ENCODE data around the gene PPP2R3A.

PPP2R3A gene

DNA sequence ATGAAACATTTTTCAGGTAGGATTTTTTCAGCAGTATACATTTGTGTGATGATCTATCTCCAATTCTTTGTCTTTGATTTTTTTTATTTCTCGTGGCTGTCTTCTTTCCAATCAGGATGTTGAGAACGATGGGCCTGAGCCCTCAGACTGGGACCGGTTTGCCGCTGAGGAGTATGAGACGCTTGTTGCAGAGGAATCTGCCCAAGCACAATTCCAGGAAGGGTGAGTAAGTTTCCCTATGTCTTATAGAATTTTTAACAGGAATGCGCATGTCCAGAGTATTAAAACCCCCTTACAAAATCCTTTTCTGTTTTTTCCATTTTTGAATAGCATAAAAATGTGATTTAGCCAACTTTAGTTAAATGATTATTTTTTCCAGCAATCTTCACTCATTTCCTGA lies 140.6 kb downstream of the PPP2R3A start:
- Histone ChIP-seq H3K4me3 (ENCODE audit: low read length in 2 of 2) (no peak overlapping the region), H3K18ac (ENCODE audit: low read length) (no peak overlapping the region), H3K36me3 (replicated peaks in 1 of 2; ENCODE audit: control insufficient read depth in 2 of 2, insufficient read depth in 2 of 2, low read length in 2 of 2) (peaks cover 3 to 37% of the 10 kb centered on the region in 2 donors), H2BK5ac (ENCODE audit: low read length) (no peak overlapping the region), H2AFZ (ENCODE audit: low read length) (no peak overlapping the region), H4K91ac (ENCODE audit: low read depth, low read length, poor library complexity) (no peak overlapping the region), H2AK5ac (ENCODE audit: low read depth, low read length) (no peak overlapping the region), H3K9me3 (replicated peaks in 1 of 2; ENCODE audit: control insufficient read depth in 2 of 2, insufficient read depth in 1 of 2, low read depth in 1 of 2, low read length in 2 of 2) (no peaks in the 10 kb centered on the region), H3K27ac (replicated peaks; ENCODE audit: low read length) (no peak overlapping the region), H4K8ac (ENCODE audit: low read depth, low read length) (no peak overlapping the region), H3K23ac (ENCODE audit: low read depth, low read length, poor library complexity) (no peak overlapping the region), H3K27me3 (ENCODE audit: control insufficient read depth in 3 of 3, insufficient read depth in 3 of 3, low read depth in 1 of 3, low read length in 3 of 3) (peaks cover 0 to 2% (median 0%) of the 10 kb centered on the region in 3 experiments), H3K9ac (ENCODE audit: low read depth, low read length, poor library complexity) (no peak overlapping the region), H3K14ac (ENCODE audit: low read length) (no peak overlapping the region), H3K4ac (ENCODE audit: low read length) (no peak overlapping the region), H3K4me1 (ENCODE audit: control insufficient read depth in 2 of 2, insufficient read depth in 1 of 2, low read depth in 1 of 2, low read length in 2 of 2) (no peaks in the 10 kb centered on the region), H3K4me2 (ENCODE audit: insufficient read depth, low read length, poor library complexity, severe bottlenecking) (no peak overlapping the region), H2BK120ac (ENCODE audit: low read depth, low read length) (no peak overlapping the region), H2BK12ac (ENCODE audit: low read length) (no peak overlapping the region), H3K79me1 (ENCODE audit: low read depth, low read length) (no peaks in the 10 kb centered on the region), H2BK15ac (ENCODE audit: low read length) (no peak overlapping the region)
- WGBS, 2 donors (ENCODE audit: extremely low coverage in 2 of 2, insufficient read length in 2 of 2, insufficient replicate concordance in 1 of 2) = no CpG with 5 or more reads among the region's 6 CpGs
- DNase-seq (ENCODE audit: low spot score) = no peak

DNA sequence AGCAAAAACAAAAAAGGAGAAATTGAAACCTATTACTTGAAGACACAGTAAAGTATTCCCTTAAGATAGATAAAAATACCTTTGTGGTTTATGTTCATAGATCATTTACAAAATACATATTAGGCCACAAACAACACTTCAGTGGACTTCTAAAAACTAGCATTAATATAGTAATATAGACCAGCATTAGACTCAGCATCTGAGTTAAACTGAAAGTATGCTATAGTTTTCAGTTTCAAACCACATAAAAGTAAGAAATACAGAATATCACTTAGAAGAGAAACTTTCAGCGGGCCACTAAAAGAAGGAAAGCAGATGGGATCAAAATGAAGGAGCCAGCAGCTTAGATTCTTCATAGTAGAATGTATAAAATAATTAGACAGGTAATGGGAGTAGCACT lies 144.0 kb downstream of the PPP2R3A start:
- Histone ChIP-seq H3K27me3 (ENCODE audit: control insufficient read depth in 3 of 3, insufficient read depth in 3 of 3, low read depth in 1 of 3, low read length in 3 of 3) (no peaks in the 10 kb centered on the region), H2BK12ac (ENCODE audit: low read length) (no peak overlapping the region), H3K14ac (ENCODE audit: low read length) (no peak overlapping the region), H2BK120ac (ENCODE audit: low read depth, low read length) (no peak overlapping the region), H3K4me2 (ENCODE audit: insufficient read depth, low read length, poor library complexity, severe bottlenecking) (no peak overlapping the region), H2AK5ac (ENCODE audit: low read depth, low read length) (no peak overlapping the region), H3K4ac (ENCODE audit: low read length) (no peak overlapping the region), H2BK15ac (ENCODE audit: low read length) (no peak overlapping the region), H3K4me1 (ENCODE audit: control insufficient read depth in 2 of 2, insufficient read depth in 1 of 2, low read depth in 1 of 2, low read length in 2 of 2) (no peaks in the 10 kb centered on the region), H3K79me1 (ENCODE audit: low read depth, low read length) (no peaks in the 10 kb centered on the region), H3K23ac (ENCODE audit: low read depth, low read length, poor library complexity) (no peak overlapping the region), H3K36me3 (replicated peaks in 1 of 2; ENCODE audit: control insufficient read depth in 2 of 2, insufficient read depth in 2 of 2, low read length in 2 of 2) (peaks cover 2 to 34% of the 10 kb centered on the region in 2 donors), H3K9me3 (replicated peaks in 1 of 2; ENCODE audit: control insufficient read depth in 2 of 2, insufficient read depth in 1 of 2, low read depth in 1 of 2, low read length in 2 of 2) (peaks cover 4 to 15% of the 10 kb centered on the region in 2 donors), H4K8ac (ENCODE audit: low read depth, low read length) (no peak overlapping the region), H3K9ac (ENCODE audit: low read depth, low read length, poor library complexity) (no peak overlapping the region), H3K18ac (ENCODE audit: low read length) (no peak overlapping the region), H2BK5ac (ENCODE audit: low read length) (no peak overlapping the region), H3K4me3 (ENCODE audit: low read length in 2 of 2) (no peak overlapping the region), H3K27ac (replicated peaks; ENCODE audit: low read length) (no peak overlapping the region), H2AFZ (ENCODE audit: low read length) (no peak overlapping the region), H4K91ac (ENCODE audit: low read depth, low read length, poor library complexity) (no peak overlapping the region)
- no CpG with 5 or more reads among the region's 1 CpG for WGBS, 2 donors (ENCODE audit: extremely low coverage in 2 of 2, insufficient read length in 2 of 2, insufficient replicate concordance in 1 of 2)
- DNase-seq (ENCODE audit: low spot score) = no peak

DNA sequence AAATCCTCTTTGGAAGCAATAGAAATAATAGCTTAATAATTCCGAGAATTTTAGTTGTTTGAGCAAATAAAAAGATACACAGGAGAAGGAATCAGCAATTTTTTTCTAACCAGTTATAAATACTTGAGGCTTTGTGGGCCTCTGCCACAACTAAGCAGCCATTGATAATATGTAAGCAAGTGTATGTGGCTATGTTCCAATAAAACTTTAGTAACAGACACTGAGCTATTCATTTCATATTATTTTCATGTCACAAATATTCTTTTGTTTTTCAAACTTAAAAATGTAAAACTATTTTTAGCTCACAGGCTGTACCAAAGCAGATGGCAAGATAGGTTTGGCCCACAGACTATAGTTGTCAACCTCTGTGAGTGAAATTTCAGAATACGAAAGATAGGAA lies 145.0 kb downstream of the PPP2R3A start:
- Histone ChIP-seq H2BK120ac (ENCODE audit: low read depth, low read length) (no peak overlapping the region), H2AK5ac (ENCODE audit: low read depth, low read length) (no peak overlapping the region), H3K14ac (ENCODE audit: low read length) (no peak overlapping the region), H3K23ac (ENCODE audit: low read depth, low read length, poor library complexity) (no peak overlapping the region), H3K9me3 (replicated peaks in 1 of 2; ENCODE audit: control insufficient read depth in 2 of 2, insufficient read depth in 1 of 2, low read depth in 1 of 2, low read length in 2 of 2) (peaks cover 7 to 15% of the 10 kb centered on the region in 2 donors), H3K4me2 (ENCODE audit: insufficient read depth, low read length, poor library complexity, severe bottlenecking) (no peak overlapping the region), H3K79me1 (ENCODE audit: low read depth, low read length) (no peaks in the 10 kb centered on the region), H4K91ac (ENCODE audit: low read depth, low read length, poor library complexity) (no peak overlapping the region), H2AFZ (ENCODE audit: low read length) (no peak overlapping the region), H3K4me3 (ENCODE audit: low read length in 2 of 2) (no peak overlapping the region), H3K18ac (ENCODE audit: low read length) (no peak overlapping the region), H3K4me1 (ENCODE audit: control insufficient read depth in 2 of 2, insufficient read depth in 1 of 2, low read depth in 1 of 2, low read length in 2 of 2) (no peaks in the 10 kb centered on the region), H3K27ac (replicated peaks; ENCODE audit: low read length) (no peak overlapping the region), H4K8ac (ENCODE audit: low read depth, low read length) (no peak overlapping the region), H2BK12ac (ENCODE audit: low read length) (no peak overlapping the region), H2BK15ac (ENCODE audit: low read length) (no peak overlapping the region), H3K9ac (ENCODE audit: low read depth, low read length, poor library complexity) (no peak overlapping the region), H3K36me3 (replicated peaks in 1 of 2; ENCODE audit: control insufficient read depth in 2 of 2, insufficient read depth in 2 of 2, low read length in 2 of 2) (peaks cover 4 to 29% of the 10 kb centered on the region in 2 donors), H3K27me3 (ENCODE audit: control insufficient read depth in 3 of 3, insufficient read depth in 3 of 3, low read depth in 1 of 3, low read length in 3 of 3) (no peaks in the 10 kb centered on the region), H3K4ac (ENCODE audit: low read length) (no peak overlapping the region), H2BK5ac (ENCODE audit: low read length) (no peak overlapping the region)
- WGBS, 2 donors (ENCODE audit: extremely low coverage in 2 of 2, insufficient read length in 2 of 2, insufficient replicate concordance in 1 of 2) = no CpG with 5 or more reads among the region's 2 CpGs
- DNase-seq (ENCODE audit: low spot score) = no peak

DNA sequence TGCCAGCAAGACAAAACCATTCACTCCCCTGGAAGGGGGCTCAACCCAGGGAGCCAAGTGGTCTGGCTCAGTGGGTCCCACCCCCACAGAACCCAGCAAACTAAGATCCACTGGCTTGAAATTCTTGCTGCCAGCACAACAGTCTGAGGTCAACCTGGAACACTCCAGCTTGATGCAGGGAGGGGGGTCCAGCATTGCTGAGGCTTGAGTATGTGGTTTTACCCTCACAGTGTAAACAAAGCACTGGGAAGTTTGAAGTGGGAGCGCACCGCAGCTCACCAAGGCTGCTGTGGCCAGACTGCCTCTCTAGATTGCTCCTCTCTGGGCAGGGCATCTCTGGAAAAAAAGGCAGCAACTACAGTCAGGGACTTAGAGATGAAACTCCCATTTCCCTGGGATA lies 148.9 kb downstream of the PPP2R3A start:
- H3K27me3 ChIP-seq (ENCODE audit: control insufficient read depth in 3 of 3, insufficient read depth in 3 of 3, low read depth in 1 of 3, low read length in 3 of 3) = no peaks in the 10 kb centered on the region
- no peak overlapping the region for H2BK12ac ChIP-seq (ENCODE audit: low read length)
- no peak overlapping the region for H2BK120ac ChIP-seq (ENCODE audit: low read depth, low read length)
- no peak overlapping the region for H2BK5ac ChIP-seq (ENCODE audit: low read length)
- no peak overlapping the region for H3K4me3 ChIP-seq (ENCODE audit: low read length in 2 of 2)
- no peak overlapping the region for H3K18ac ChIP-seq (ENCODE audit: low read length)
- H3K14ac ChIP-seq (ENCODE audit: low read length) = no peak overlapping the region
- DNase-seq (ENCODE audit: low spot score) = no peak
- no peak overlapping the region for H3K23ac ChIP-seq (ENCODE audit: low read depth, low read length, poor library complexity)
- H3K27ac ChIP-seq (replicated peaks; ENCODE audit: low read length) = no peak overlapping the region
- H3K4me1 ChIP-seq (ENCODE audit: control insufficient read depth in 2 of 2, insufficient read depth in 1 of 2, low read depth in 1 of 2, low read length in 2 of 2) = no peaks in the 10 kb centered on the region
- H2AFZ ChIP-seq (ENCODE audit: low read length) = no peak overlapping the region
- H3K9ac ChIP-seq (ENCODE audit: low read depth, low read length, poor library complexity) = no peak overlapping the region
- H3K4ac ChIP-seq (ENCODE audit: low read length) = no peak overlapping the region
- H2AK5ac ChIP-seq (ENCODE audit: low read depth, low read length) = no peak overlapping the region
- WGBS, 2 donors (ENCODE audit: extremely low coverage in 2 of 2, insufficient read length in 2 of 2, insufficient replicate concordance in 1 of 2) = no CpG with 5 or more reads among the region's 2 CpGs
- no peak overlapping the region for H2BK15ac ChIP-seq (ENCODE audit: low read length)
- H4K91ac ChIP-seq (ENCODE audit: low read depth, low read length, poor library complexity) = no peak overlapping the region
- peaks cover 7 to 15% of the 10 kb centered on the region in 2 donors for H3K9me3 ChIP-seq (replicated peaks in 1 of 2; ENCODE audit: control insufficient read depth in 2 of 2, insufficient read depth in 1 of 2, low read depth in 1 of 2, low read length in 2 of 2)
- no peak overlapping the region for H4K8ac ChIP-seq (ENCODE audit: low read depth, low read length)
- no peak overlapping the region for H3K4me2 ChIP-seq (ENCODE audit: insufficient read depth, low read length, poor library complexity, severe bottlenecking)
- H3K79me1 ChIP-seq (ENCODE audit: low read depth, low read length) = no peaks in the 10 kb centered on the region
- H3K36me3 ChIP-seq (replicated peaks in 1 of 2; ENCODE audit: control insufficient read depth in 2 of 2, insufficient read depth in 2 of 2, low read length in 2 of 2) = peaks cover 4 to 20% of the 10 kb centered on the region in 2 donors

All from neuronal stem cell (in vitro differentiated cells).